C4-2B (cell line): Measurements from ENCODE around the gene CTNNA2.

Source experiments
- CTCF ChIP-seq: fragments of 450-650 bp; conservative IDR thresholded peaks from 2 replicates; pipeline ENCODE4 v1.5.1; 2017; ENCODE audit warnings: mild to moderate bottlenecking
- ZFX ChIP-seq: fragments of 450-650 bp; IDR thresholded peaks from 2 replicates; pipeline ENCODE4 v1.6.1; 2017

GRCh38 chr2:79770926-79771325 is 258.1 kb downstream of the CTNNA2 start:
- TF ChIP-seq CTCF (no peak), ZFX (no peak)
